IMR-90 (cell line): ENCODE results near the gene RNF212.

Experiments
- FOS ChIP-seq: fragments of 150-350 bp; IDR thresholded peaks from 2 replicates; pipeline ENCODE4 v1.6.1; 2016; ENCODE audit warnings: low read depth, low read length
- MAZ ChIP-seq: IDR thresholded peaks from 2 replicates; pipeline ENCODE4 v1.6.1; 2012; ENCODE audit warnings: low read depth, mild to moderate bottlenecking, low read length, improper control_type of control experiment, moderate library complexity, borderline replicate concordance
- NFE2L2 ChIP-seq: fragments of 150-350 bp; IDR thresholded peaks from 2 replicates; pipeline ENCODE4 v1.6.1; 2016; ENCODE audit warnings: low read depth, mild to moderate bottlenecking, low read length
- POLR2A ChIP-seq: IDR thresholded peaks from 2 replicates; pipeline ENCODE4 v1.6.1; 2012; ENCODE audit warnings: mild to moderate bottlenecking, low read depth, low read length
- RFX5 ChIP-seq: IDR thresholded peaks from 2 replicates; pipeline ENCODE4 v1.8.0; 2012; ENCODE audit warnings: low read depth, mild to moderate bottlenecking, low read length, moderate library complexity
- TF ChIP-seq, protein P1 (sequence below): conservative IDR thresholded peaks from 2 replicates; pipeline ENCODE4 v1.5.1; 2012; ENCODE audit warnings: mild to moderate bottlenecking, low read depth, low read length, improper control_type of control experiment

- TF ChIP-seq, protein P1, sequence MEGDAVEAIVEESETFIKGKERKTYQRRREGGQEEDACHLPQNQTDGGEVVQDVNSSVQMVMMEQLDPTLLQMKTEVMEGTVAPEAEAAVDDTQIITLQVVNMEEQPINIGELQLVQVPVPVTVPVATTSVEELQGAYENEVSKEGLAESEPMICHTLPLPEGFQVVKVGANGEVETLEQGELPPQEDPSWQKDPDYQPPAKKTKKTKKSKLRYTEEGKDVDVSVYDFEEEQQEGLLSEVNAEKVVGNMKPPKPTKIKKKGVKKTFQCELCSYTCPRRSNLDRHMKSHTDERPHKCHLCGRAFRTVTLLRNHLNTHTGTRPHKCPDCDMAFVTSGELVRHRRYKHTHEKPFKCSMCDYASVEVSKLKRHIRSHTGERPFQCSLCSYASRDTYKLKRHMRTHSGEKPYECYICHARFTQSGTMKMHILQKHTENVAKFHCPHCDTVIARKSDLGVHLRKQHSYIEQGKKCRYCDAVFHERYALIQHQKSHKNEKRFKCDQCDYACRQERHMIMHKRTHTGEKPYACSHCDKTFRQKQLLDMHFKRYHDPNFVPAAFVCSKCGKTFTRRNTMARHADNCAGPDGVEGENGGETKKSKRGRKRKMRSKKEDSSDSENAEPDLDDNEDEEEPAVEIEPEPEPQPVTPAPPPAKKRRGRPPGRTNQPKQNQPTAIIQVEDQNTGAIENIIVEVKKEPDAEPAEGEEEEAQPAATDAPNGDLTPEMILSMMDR = no peak
- no peak for TF ChIP-seq RFX5
- TF ChIP-seq NFE2L2 = no peak
- TF ChIP-seq POLR2A = no peak
- TF ChIP-seq FOS = no peak
- no peak for TF ChIP-seq MAZ
These were observed 41.3 kb upstream of the RNF212 start for GRCh38 chr4:1154523-1155182.
